Pancreas (tissue), 10 donors: ENCODE data around the gene CAPZB. TPM values are rescaled to one million over a fixed set of nuclear protein-coding genes. Genes with fewer than 3 reads are reported as not detected.

ENCODE experiments used
- ATAC-seq, 4 donors: fragments of 200-7000 bp; cut with Tn5 transposase; one replicate each; pipeline versions ENCODE4 v1.8.0 to v1.9.1; 2020; ENCODE audit warnings: mild to moderate bottlenecking in 4 of 4, moderate library complexity in 4 of 4
- DNase-seq, 6 donors: peaks; one replicate each; pipeline ENCODE4 v3.0.0-alpha.2; 2020
- FAIRE-seq: peaks from 2 replicates; lab custom pipeline; 2012; peaks lifted over from hg19 to GRCh38; lab: Jason Lieb, UNC
- H3K27ac ChIP-seq, 4 donors: fragments of 200-600 bp; sonication (generic); 1 replicate in 3 of 4; 2 replicates in 1 of 4; pipeline versions ENCODE4 v1.5.0 to v1.8.0; 2020
- H3K27me3 ChIP-seq, 4 donors: fragments of 200-600 bp; one replicate each; pipeline ENCODE4 v1.8.0; 2021
- H3K36me3 ChIP-seq, 3 donors: fragments of 200-600 bp; sonication (generic) in 1 of 3; one replicate each; pipeline versions ENCODE4 v1.5.0 to v1.8.0; 2020 to 2021
- H3K4me1 ChIP-seq, 3 donors: fragments of 200-600 bp; one replicate each; pipeline ENCODE4 v1.8.0; 2021
- H3K4me3 ChIP-seq, 4 donors: fragments of 200-600 bp; sonication (generic) in 2 of 4; one replicate each; pipeline versions ENCODE4 v1.5.0 to v1.8.0; 2020 to 2021
- H3K9me3 ChIP-seq, 4 donors: fragments of 200-600 bp; one replicate each; pipeline ENCODE4 v1.8.0; 2021
- WGBS, 2 donors: extraction: QIAGEN DNeasy Blood & Tissue Kit; methylation state at CpG; one replicate each; pipeline ENCODE4 v1.1.7; 2013; 5-methylcytosine and 5-hydroxymethylcytosine counted together
- intact Hi-C, 3 donors: fragments of 100-400 bp; cut with DNase I; formaldehyde crosslinking; loops; one replicate each; pipeline versions ENCODE4 v1.11.1 to v1.14.2; 2022
- polyA plus RNA-seq, 2 donors: library from polyadenylated mRNA; stranded (reverse); fragments of 200-250 nt; gene quantifications; one replicate each; pipeline ENCODE4 v1.2.3, GENCODE V29; 2013
- total RNA-seq, 6 donors: library from RNA; stranded (reverse); fragmentation: NEBNext Ultra II Directional in 4 of 6; extraction: Animal tissue kit (Norgen Biotek cat#: 25700) in 4 of 6; gene quantifications; one replicate each; pipeline versions ENCODE4 v1.2.1 to v1.2.4, GENCODE V29; 2021 to 2023
- TF ChIP-seq, protein P1 (sequence below), 4 donors: fragments of 200-600 bp; sonication (generic) in 3 of 4; IDR thresholded peaks; one replicate each; pipeline versions ENCODE4 v1.5.0 to v1.8.0; 2021; ENCODE audit warnings: antibody characterized with exemption in 4 of 4
- donor health status: healthy with polysubstance abuse.
- donor health status: DM: no; HTN: no; CAD: no; lungs with moderate emphysema.
- donor health status: DM: no; HTN: no; CAD: no.
- donor health status: control.
- donor health status: control.
- donor health status: Bipolar disorder and iron deficiency.
- donor health status: DM: yes; HTN: yes; CAD: no.
- donor health status: DM: no; HTN: no; CAD: no.
- donor health status: DM: no; HTN: no; CAD: no.
- donor health status: DM: yes; HTN: yes; CAD: no.

The CAPZB gene
- total and polyA plus RNA-seq, 8 donors: 43.2 to 124 (median 74.9) TPM

DNA sequence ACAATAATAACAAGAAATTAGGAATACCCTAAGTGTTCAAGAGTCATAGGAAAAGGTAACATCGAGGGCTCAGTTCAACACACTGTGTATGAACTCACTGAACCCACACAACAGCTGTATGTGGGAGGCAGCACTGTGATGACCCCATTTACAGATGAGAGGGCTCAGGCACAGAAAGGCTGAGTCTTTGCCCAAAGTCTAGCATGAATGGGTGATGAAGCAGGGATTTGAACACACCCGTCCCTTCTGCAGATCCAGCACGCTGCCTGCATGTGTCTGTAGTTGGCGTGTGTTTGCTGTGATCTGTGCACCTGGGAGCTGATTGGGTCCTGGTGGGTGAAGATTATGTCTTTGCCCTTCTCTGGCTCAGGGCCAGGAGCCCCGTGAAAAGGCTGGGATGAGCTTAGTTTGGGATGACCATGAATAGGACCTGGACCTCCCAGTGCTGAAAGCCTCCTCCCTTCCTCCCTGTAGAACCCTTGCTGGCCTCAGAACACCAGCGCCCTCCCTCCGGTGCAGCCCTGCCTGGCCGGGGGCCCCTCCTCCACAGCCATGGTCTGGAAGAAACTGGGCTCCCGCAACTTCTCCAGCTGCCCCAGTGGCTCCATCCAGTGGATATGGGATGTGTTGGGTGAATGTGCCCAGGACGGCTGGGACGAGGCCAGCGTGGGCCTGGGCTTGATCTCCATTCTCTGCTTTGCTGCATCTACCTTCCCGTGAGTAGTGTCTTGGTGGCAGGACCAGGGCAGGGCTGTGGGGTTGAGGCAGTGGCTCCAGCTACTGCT, 168.0 kb downstream of the CAPZB start:
- H3K27ac ChIP-seq: no peak overlapping the region
- TF ChIP-seq, protein P1, sequence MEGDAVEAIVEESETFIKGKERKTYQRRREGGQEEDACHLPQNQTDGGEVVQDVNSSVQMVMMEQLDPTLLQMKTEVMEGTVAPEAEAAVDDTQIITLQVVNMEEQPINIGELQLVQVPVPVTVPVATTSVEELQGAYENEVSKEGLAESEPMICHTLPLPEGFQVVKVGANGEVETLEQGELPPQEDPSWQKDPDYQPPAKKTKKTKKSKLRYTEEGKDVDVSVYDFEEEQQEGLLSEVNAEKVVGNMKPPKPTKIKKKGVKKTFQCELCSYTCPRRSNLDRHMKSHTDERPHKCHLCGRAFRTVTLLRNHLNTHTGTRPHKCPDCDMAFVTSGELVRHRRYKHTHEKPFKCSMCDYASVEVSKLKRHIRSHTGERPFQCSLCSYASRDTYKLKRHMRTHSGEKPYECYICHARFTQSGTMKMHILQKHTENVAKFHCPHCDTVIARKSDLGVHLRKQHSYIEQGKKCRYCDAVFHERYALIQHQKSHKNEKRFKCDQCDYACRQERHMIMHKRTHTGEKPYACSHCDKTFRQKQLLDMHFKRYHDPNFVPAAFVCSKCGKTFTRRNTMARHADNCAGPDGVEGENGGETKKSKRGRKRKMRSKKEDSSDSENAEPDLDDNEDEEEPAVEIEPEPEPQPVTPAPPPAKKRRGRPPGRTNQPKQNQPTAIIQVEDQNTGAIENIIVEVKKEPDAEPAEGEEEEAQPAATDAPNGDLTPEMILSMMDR (IDR thresholded peaks at IDR 0.05): no peak
- no peak overlapping the region for H3K4me3 ChIP-seq
- H3K36me3 ChIP-seq: no peaks in the 10 kb centered on the region
- ATAC-seq: no peak
- no peak for FAIRE-seq
- peaks cover 0 to 8% (median 3%) of the 10 kb centered on the region in 3 donors for H3K4me1 ChIP-seq
- intact Hi-C loops: no loop called here
- no peaks in the 10 kb centered on the region for H3K9me3 ChIP-seq
- no peaks in the 10 kb centered on the region for H3K27me3 ChIP-seq
- DNase-seq: no peak
- WGBS, 2 donors: 87 to 89% methylated on average over 10 to 13 of the region's 13 CpGs

DNA sequence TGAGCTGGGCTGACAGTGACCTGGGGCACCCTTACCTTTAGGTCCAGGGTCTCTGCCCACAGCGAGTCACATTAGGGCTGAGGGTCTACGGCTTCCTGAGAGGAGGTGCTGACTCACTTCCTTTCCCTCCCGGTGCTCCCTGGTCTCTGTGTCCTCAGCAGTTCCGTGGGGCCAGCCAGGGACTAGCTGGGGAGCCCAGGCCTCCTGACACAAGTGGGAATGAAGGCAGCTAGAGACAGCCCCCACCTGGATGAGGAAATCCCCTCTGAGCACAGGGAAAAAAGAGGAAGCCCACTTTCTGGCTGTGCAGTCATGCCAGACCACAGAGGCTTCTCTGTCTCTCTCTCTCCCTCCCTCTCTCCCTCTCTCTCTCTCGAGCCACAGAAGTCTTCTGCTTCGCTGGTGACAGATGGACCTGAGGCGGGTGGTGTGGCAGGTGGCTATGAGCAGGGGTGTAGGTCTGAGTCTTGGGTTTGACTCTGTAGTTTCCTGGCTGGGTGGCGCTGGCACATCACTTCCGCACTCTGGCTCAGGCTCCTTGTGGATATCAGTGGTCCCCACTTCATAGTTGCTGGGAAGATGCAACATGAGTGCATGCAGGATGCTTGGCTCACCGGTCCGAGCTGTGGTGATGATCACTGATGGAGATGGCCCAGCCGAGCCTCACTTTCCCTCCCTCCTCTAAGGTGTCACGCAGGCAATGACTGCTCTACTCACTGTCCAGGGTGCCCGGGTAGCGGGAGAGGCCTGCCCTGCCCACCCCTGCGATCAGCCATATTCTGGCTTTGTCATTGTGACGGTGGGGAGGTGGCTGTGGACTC, 169.8 kb downstream of the CAPZB start:
- no peak for DNase-seq
- Histone ChIP-seq H3K27ac (no peak overlapping the region), H3K4me3 (no peak overlapping the region), H3K9me3 (no peaks in the 10 kb centered on the region), H3K4me1 (peaks cover 0 to 12% (median 7%) of the 10 kb centered on the region in 3 donors), H3K27me3 (no peaks in the 10 kb centered on the region), H3K36me3 (no peaks in the 10 kb centered on the region)
- TF ChIP-seq, protein P1 (IDR thresholded peaks at IDR 0.05): no peak
- intact Hi-C loops: no loop called here
- 82 to 85% methylated on average over 17 of the region's 17 CpGs for WGBS, 2 donors
- no peak for FAIRE-seq
- no peak for ATAC-seq

DNA sequence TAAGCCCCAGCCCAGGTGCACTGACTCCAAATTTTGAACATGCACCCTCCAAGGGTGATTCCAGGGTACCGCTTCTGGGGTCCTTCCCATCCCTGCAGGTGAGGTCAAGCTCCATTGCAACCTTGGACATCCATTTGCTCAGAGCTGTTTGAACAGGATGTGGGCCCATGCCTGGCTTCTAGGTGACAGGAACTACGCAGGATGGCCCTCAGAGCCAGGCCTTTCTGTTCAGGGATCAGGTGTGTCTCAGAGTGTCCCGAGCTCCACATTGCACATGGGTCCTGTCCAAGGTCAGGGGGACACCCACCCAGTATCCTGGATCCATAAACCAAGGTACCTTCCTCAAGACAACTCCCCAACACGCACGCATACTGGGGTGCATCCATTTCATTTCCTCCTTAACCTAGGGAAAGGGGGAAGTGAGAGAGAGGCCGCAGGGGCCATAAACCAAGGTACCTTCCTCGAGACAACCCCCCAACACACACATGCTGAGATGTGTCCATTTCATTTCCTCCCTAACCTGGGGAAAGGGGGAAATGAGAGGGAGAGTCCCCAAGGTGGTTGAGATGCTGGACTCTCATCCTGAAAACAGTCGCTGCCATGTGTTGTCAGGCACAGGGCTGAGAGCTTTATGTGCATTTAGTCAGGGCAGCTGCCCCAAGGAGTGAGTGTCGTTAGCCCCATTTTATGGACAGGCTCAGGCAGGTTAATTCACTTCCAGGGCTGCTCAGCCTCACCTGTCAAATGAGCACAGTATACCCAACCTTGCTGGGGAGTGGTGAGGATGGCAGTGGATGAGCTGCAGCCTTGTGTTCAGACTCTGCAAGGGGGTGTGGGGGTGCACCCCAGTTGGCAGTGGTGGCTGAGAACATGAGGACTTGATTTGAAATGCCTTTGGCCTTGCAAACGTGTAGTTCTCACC, 171.1 kb downstream of the CAPZB start:
- peaks cover 0 to 13% (median 7%) of the 10 kb centered on the region in 3 donors for H3K4me1 ChIP-seq
- no peak for ATAC-seq
- H3K4me3 ChIP-seq: no peak overlapping the region
- intact Hi-C loops: no loop called here
- 85 to 90% methylated on average over 10 of the region's 10 CpGs for WGBS, 2 donors
- FAIRE-seq: no peak
- H3K27ac ChIP-seq: no peak overlapping the region
- no peaks in the 10 kb centered on the region for H3K36me3 ChIP-seq
- no peaks in the 10 kb centered on the region for H3K27me3 ChIP-seq
- DNase-seq: no peak
- no peaks in the 10 kb centered on the region for H3K9me3 ChIP-seq
- TF ChIP-seq, protein P1 (IDR thresholded peaks at IDR 0.05): no peak

DNA sequence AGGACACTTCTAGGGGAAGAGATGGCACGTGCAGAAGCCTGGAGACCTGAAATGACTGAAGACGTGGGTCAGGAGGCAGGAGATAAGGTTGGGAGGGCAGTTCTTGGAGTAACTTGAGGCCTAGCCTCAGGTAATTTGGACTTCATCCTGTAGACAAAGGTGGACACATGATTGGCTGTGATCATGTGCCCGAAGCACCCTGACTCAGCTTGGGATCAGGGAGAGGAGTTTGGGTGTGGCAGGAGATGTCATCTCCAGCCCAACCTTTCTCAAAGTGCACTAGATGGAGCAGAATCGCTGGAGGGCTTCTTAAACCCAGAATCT, 171.7 kb downstream of the CAPZB start:
- Histone ChIP-seq H3K27ac (no peak overlapping the region), H3K4me3 (no peak overlapping the region), H3K4me1 (peaks cover 0 to 13% (median 7%) of the 10 kb centered on the region in 3 donors), H3K27me3 (no peaks in the 10 kb centered on the region), H3K36me3 (no peaks in the 10 kb centered on the region), H3K9me3 (no peaks in the 10 kb centered on the region)
- TF ChIP-seq, protein P1 (IDR thresholded peaks at IDR 0.05): no peak
- no peak for DNase-seq
- WGBS, 2 donors: 80 to 82% methylated on average over 4 of the region's 4 CpGs
- no peak for FAIRE-seq
- intact Hi-C loops: no loop called here
- ATAC-seq: no peak
